Measurements from ENCODE around the gene ZMYND10.

GRCh38 chr3:50294089-50294488 lies 51.4 kb downstream of the ZMYND10 start:
- no peak for TF ChIP-seq BHLHE40 (IDR thresholded peaks at IDR 0.05; ENCODE audit: borderline replicate concordance)
- TF ChIP-seq FOXM1 (IDR thresholded peaks at IDR 0.05; ENCODE audit: borderline replicate concordance): no peak
- TF ChIP-seq SUZ12 (IDR thresholded peaks at IDR 0.05): no peak
- no peak for TF ChIP-seq ARNT (IDR thresholded peaks at IDR 0.05)
- no peak for TF ChIP-seq CTBP1 (IDR thresholded peaks at IDR 0.05; ENCODE audit: borderline replicate concordance)
- no peak for TF ChIP-seq LEF1 (IDR thresholded peaks at IDR 0.05; ENCODE audit: borderline replicate concordance)
- no peak for TF ChIP-seq SP1 (IDR thresholded peaks at IDR 0.05)
- TF ChIP-seq NFRKB (IDR thresholded peaks at IDR 0.05): no peak
- TF ChIP-seq ZNF384 (IDR thresholded peaks at IDR 0.05): no peak
- TF ChIP-seq HDGF (IDR thresholded peaks at IDR 0.05; ENCODE audit: borderline replicate concordance): no peak

All from HEK293T (cell line).